Mucosa of descending colon (tissue), 3 donors: ENCODE data around the gene POU5F1. TPM values are rescaled to one million over a fixed set of nuclear protein-coding genes. Genes with fewer than 3 reads are reported as not detected.
"Not testable (repeated sequence)": the region's sequence is repeated elsewhere in the genome, so short reads cannot be mapped to it uniquely, and the experiment has no call there.

ENCODE experiments used
- ATAC-seq: fragments of 200-7000 bp; cut with Tn5 transposase; one replicate; pipeline ENCODE4 v1.9.1; 2020; ENCODE audit warnings: mild to moderate bottlenecking, moderate library complexity
- DNase-seq, 3 donors: peaks; one replicate each; pipeline ENCODE4 v3.0.0-alpha.2; 2020
- H3K36me3 ChIP-seq: fragments of 200-600 bp; one replicate; pipeline ENCODE4 v1.8.0; 2021; ENCODE audit warnings: low read depth, mild to moderate bottlenecking
- H3K4me1 ChIP-seq: fragments of 200-600 bp; one replicate; pipeline ENCODE4 v1.8.0; 2021; ENCODE audit warnings: low read depth, mild to moderate bottlenecking
- H3K4me3 ChIP-seq: fragments of 200-600 bp; one replicate; pipeline ENCODE4 v1.8.0; 2021; ENCODE audit warnings: mild to moderate bottlenecking
- H3K9me3 ChIP-seq: fragments of 200-600 bp; one replicate; pipeline ENCODE4 v1.8.0; 2021; ENCODE audit warnings: mild to moderate bottlenecking
- CTCF ChIP-seq: fragments of 200-600 bp; IDR thresholded peaks from one replicate; pipeline ENCODE4 v1.8.0; 2022; ENCODE audit warnings: antibody characterized with exemption, mild to moderate bottlenecking
- intact Hi-C, 2 donors: fragments of 100-400 bp; cut with DNase I in 1 of 2; cut with micrococcal nuclease in 1 of 2; formaldehyde crosslinking; loops; one replicate each; pipeline versions ENCODE4 v1.11.0 to v1.11.1; 2022; cut with DNase I, micrococcal nuclease
- total RNA-seq, 3 donors: library from RNA; stranded (reverse); fragmentation: NEBNext Ultra II Directional in 2 of 3; extraction: Animal tissue kit (Norgen Biotek cat#: 25700) in 2 of 3; gene quantifications; one replicate each; pipeline versions ENCODE4 v1.2.1 to v1.2.4, GENCODE V29; 2021 to 2023
- donor health status: DM: no; HTN: no; CAD: no; lungs with moderate emphysema.
- donor health status: DM: no; HTN: no; CAD: no.
- donor health status: DM: no; HTN: yes; CAD: no.

Gene POU5F1
- total RNA-seq, 3 donors from 2014 or later: 2.1 to 5.8 (median 3.4) TPM

GRCh38 chr6:31169123-31169857 is 1.2 kb downstream of the POU5F1 start:
- Histone ChIP-seq H3K9me3 (no peaks in the 10 kb centered on the region), H3K4me1 (no peaks in the 10 kb centered on the region), H3K4me3 (no peak overlapping the region), H3K36me3 (no peaks in the 10 kb centered on the region)
- intact Hi-C loops: no loop called here
- DNase-seq: no peak
- no peak for TF ChIP-seq CTCF
- no peak for ATAC-seq

GRCh38 chr6:31168606-31169005 is 1.9 kb downstream of the POU5F1 start:
- no peaks in the 10 kb centered on the region for H3K36me3 ChIP-seq
- intact Hi-C loops: no loop called here
- ATAC-seq (no peak), DNase-seq (no peak)
- H3K4me1 ChIP-seq: no peaks in the 10 kb centered on the region
- H3K4me3 ChIP-seq: no peak overlapping the region
- TF ChIP-seq CTCF: no peak
- H3K9me3 ChIP-seq: no peaks in the 10 kb centered on the region

- intact Hi-C loops: no loop called here
- TF ChIP-seq CTCF: no peak
- no peak for DNase-seq
- H3K36me3 ChIP-seq: no peaks in the 10 kb centered on the region
- no peak for ATAC-seq
- no peaks in the 10 kb centered on the region for H3K4me1 ChIP-seq
- no peak overlapping the region for H3K4me3 ChIP-seq
- H3K9me3 ChIP-seq: no peaks in the 10 kb centered on the region
Measured at GRCh38 chr6:31165986-31166385, 4.5 kb downstream of the POU5F1 start.

GRCh38 chr6:31165064-31165832 is 5.2 kb downstream of the POU5F1 start:
- H3K36me3 ChIP-seq, H3K4me1 ChIP-seq, DNase-seq, H3K4me3 ChIP-seq, H3K9me3 ChIP-seq, intact Hi-C loops: not testable (repeated sequence)
- ATAC-seq: peak; percentile 26

GRCh38 chr6:31164475-31165063 is 5.9 kb downstream of the POU5F1 start:
- H3K4me1 ChIP-seq, H3K36me3 ChIP-seq, intact Hi-C loops, H3K9me3 ChIP-seq, ATAC-seq, H3K4me3 ChIP-seq, DNase-seq: not testable (repeated sequence)

- intact Hi-C loops: no loop called here
- no peak for ATAC-seq
- H3K4me1 ChIP-seq: peaks cover 9% of the 10 kb centered on the region
Measured at GRCh38 chr6:31163922-31164321, 6.6 kb downstream of the POU5F1 start.

More at GRCh38 chr6:31163922-31164321, 6.6 kb downstream of the POU5F1 start:
- DNase-seq: no peak
- no peak overlapping the region for H3K4me3 ChIP-seq
- H3K9me3 ChIP-seq: no peaks in the 10 kb centered on the region
- H3K36me3 ChIP-seq: no peaks in the 10 kb centered on the region
- no peak for TF ChIP-seq CTCF
